Activated T-cell treated with anti-CD3 and anti-CD28 coated beads for 4 hours (primary cell): ENCODE data around the gene ERVV-1.
A peak's percentile ranks its signal among the peaks of the same experiment; 100 is the strongest.
"Not testable (repeated sequence)": the region's sequence is repeated elsewhere in the genome, so short reads cannot be mapped to it uniquely, and the experiment has no call there.

Experiments used
- DNase-seq: peaks from one replicate; pipeline ENCODE4 v3.0.0-alpha.2; 2020

The ERVV-1 gene

GRCh38 chr19:53013621-53014020, at the start of gene ERVV-1:
Gene ERVV-1 (plus strand): TSS chr19:53013921. CDS start chr19:53014091, 170 bp downstream.
- no peak for DNase-seq

- no peak for DNase-seq
Measured at GRCh38 chr19:52967772-52968171, 45.9 kb upstream of the ERVV-1 start.

GRCh38 chr19:52981329-52981728, 32.4 kb upstream of the ERVV-1 start:
- no peak for DNase-seq

- not testable (repeated sequence) for DNase-seq
Measured at GRCh38 chr19:52983167-52983566, 30.6 kb upstream of the ERVV-1 start.

GRCh38 chr19:52987221-52987620, 26.5 kb upstream of the ERVV-1 start:
- no peak for DNase-seq

GRCh38 chr19:52988506-52988905, 25.2 kb upstream of the ERVV-1 start:
- no peak for DNase-seq

- no peak for DNase-seq
Measured at GRCh38 chr19:52990759-52991418, 22.8 kb upstream of the ERVV-1 start.

GRCh38 chr19:52991484-52991883, 22.2 kb upstream of the ERVV-1 start:
- no peak for DNase-seq

GRCh38 chr19:52992109-52993004, 21.4 kb upstream of the ERVV-1 start:
- DNase-seq: no peak

- DNase-seq: peak; percentile 78
Measured at GRCh38 chr19:52993342-52994178, 20.2 kb upstream of the ERVV-1 start.

- no peak for DNase-seq
Measured at GRCh38 chr19:52995711-52996110, 18.0 kb upstream of the ERVV-1 start.

- no peak for DNase-seq
Measured at GRCh38 chr19:52997975-52998374, 15.7 kb upstream of the ERVV-1 start.

GRCh38 chr19:53002479-53002878, 11.2 kb upstream of the ERVV-1 start:
- DNase-seq: no peak

GRCh38 chr19:53004242-53004641, 9.5 kb upstream of the ERVV-1 start:
- no peak for DNase-seq

- no peak for DNase-seq
Measured at GRCh38 chr19:53007200-53007599, 6.5 kb upstream of the ERVV-1 start.

GRCh38 chr19:53007606-53008005, 6.1 kb upstream of the ERVV-1 start:
- no peak for DNase-seq

GRCh38 chr19:53008061-53008778, 5.5 kb upstream of the ERVV-1 start:
- no peak for DNase-seq

GRCh38 chr19:53010494-53010893, 3.2 kb upstream of the ERVV-1 start:
- DNase-seq: no peak

- DNase-seq: no peak
Measured at GRCh38 chr19:53012006-53012405, 1.7 kb upstream of the ERVV-1 start.

- no peak for DNase-seq
Measured at GRCh38 chr19:53015159-53015558, 1.4 kb downstream of the ERVV-1 start.

GRCh38 chr19:53015730-53016129, 2.0 kb downstream of the ERVV-1 start:
- no peak for DNase-seq

GRCh38 chr19:53019684-53020083, 6.0 kb downstream of the ERVV-1 start:
- no peak for DNase-seq

GRCh38 chr19:53028306-53028705, 14.6 kb downstream of the ERVV-1 start:
- not testable (repeated sequence) for DNase-seq
